Measurements from ENCODE around the gene C6orf132. TPM values are rescaled to one million over a fixed set of nuclear protein-coding genes. Genes with fewer than 3 reads are reported as not detected.

The C6orf132 gene
- total and polyA plus RNA-seq, 9 of the 15 experiments (the other 6 are each of a cell fraction or from before 2014, with no cell fraction given) = 0.06 to 0.35 (median 0.14) TPM

DNA sequence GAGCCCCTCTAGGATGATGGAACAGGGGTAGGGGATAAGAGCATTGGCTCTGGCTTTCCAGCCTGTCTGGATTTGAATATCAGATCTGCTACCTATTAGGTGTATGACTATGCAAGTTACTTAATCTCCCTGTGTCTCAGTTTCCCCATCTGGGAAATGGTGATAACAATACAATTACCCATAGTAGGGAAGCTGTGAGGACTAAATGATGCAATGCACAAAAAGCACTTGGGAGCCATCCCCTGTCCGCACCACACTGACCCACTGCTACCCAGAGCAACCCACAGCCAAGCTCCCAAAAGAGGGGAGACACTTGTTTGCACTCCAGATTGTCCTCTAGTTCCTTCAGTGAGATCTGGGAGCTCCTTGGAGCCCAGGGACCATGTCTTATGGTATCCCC lies 30.1 kb downstream of the C6orf132 start:
- no peaks in the 10 kb centered on the region for H3K79me2 ChIP-seq (ENCODE audit: control insufficient read depth, insufficient read depth, low read length)
- peaks cover 7% of the 10 kb centered on the region; the same call in 1 of the 2 replicates for H3K9me3 ChIP-seq (replicated peaks; ENCODE audit: control insufficient read depth, insufficient read depth, low read depth, low read length)
- in situ Hi-C loops (cut with MboI) (no loop called here), intact Hi-C loops (cut with micrococcal nuclease) (no loop called here)
- no peaks in the 10 kb centered on the region for H3K9me1 ChIP-seq (ENCODE audit: control insufficient read depth, insufficient read depth, low read length)
- DNase-seq (ENCODE audit: extremely low read depth in 1 of 4, low spot score in 3 of 4) (no peak), ATAC-seq (no peak), FAIRE-seq (no peak)
- H3K36me3 ChIP-seq (ENCODE audit: control insufficient read depth, insufficient read depth, low read length) = no peaks in the 10 kb centered on the region
- WGBS (ENCODE audit: insufficient coverage, low coverage, missing lambda C conversion rate) = 11% methylated on average over 1 of the region's 1 CpG
- POLR2A ChIA-PET = interaction anchor here (1.4 to 1.6 kb wide), 2 partner anchors 8 to 17 kb away, joined by 4 to 5 read pairs; no protein-coding TSS in a partner anchor
- no peak overlapping the region for H3K27ac ChIP-seq (ENCODE audit: extremely low read depth, low read depth, low read length)
- no peaks in the 10 kb centered on the region; a peak in 1 of 5 replicates for H3K4me1 ChIP-seq (replicated peaks in 1 of 2; ENCODE audit: control insufficient read depth in 2 of 2, insufficient read depth in 2 of 2, low read length in 2 of 2)
- no peaks in the 10 kb centered on the region for H4K20me1 ChIP-seq (replicated peaks; ENCODE audit: control insufficient read depth, insufficient read depth, low read length)
- CTCF ChIA-PET (ENCODE audit: low intra/inter-chr PET ratio) = no interaction called here
- no peak overlapping the region for H3K9ac ChIP-seq (ENCODE audit: insufficient read depth in 1 of 2, low read depth in 2 of 2, low read length in 2 of 2)
- H2AFZ ChIP-seq (ENCODE audit: low read depth, low read length) = no peak overlapping the region
- no peak for TF ChIP-seq HDAC6 (IDR thresholded peaks at IDR 0.05; ENCODE audit: low read depth, low read length)
- TF ChIP-seq TRIM24 (IDR thresholded peaks at IDR 0.05) = peak in 1 of 2 experiments; percentile 24; a peak in 1 of 4 replicates
- TF ChIP-seq PHF8 (IDR thresholded peaks at IDR 0.05; ENCODE audit: borderline replicate concordance, low read length) = no peak
- TF ChIP-seq, protein P1, sequence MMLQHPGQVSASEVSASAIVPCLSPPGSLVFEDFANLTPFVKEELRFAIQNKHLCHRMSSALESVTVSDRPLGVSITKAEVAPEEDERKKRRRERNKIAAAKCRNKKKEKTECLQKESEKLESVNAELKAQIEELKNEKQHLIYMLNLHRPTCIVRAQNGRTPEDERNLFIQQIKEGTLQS (IDR thresholded peaks at IDR 0.05) = peak; percentile 70
- TF ChIP-seq, protein P1 (CRISPR knock-in tag; conservative IDR thresholded peaks at IDR 0.05) = no peak
- TF ChIP-seq SOX6 (IDR thresholded peaks at IDR 0.05) = peak; percentile 26; the same call in 1 of the 2 replicates
- no peak for TF ChIP-seq PRMT5 (CRISPR knock-in tag; IDR thresholded peaks at IDR 0.05)
- TF ChIP-seq, protein P2, sequence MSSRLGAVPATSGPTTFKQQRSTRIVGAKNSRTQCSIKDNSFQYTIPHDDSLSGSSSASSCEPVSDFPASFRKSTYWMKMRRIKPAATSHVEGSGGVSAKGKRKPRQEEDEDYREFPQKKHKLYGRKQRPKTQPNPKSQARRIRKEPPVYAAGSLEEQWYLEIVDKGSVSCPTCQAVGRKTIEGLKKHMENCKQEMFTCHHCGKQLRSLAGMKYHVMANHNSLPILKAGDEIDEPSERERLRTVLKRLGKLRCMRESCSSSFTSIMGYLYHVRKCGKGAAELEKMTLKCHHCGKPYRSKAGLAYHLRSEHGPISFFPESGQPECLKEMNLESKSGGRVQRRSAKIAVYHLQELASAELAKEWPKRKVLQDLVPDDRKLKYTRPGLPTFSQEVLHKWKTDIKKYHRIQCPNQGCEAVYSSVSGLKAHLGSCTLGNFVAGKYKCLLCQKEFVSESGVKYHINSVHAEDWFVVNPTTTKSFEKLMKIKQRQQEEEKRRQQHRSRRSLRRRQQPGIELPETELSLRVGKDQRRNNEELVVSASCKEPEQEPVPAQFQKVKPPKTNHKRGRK (tag; IDR thresholded peaks at IDR 0.05) = no peak
- TF ChIP-seq PCBP2 (IDR thresholded peaks at IDR 0.05; ENCODE audit: low read depth, low read length, poor library complexity, severe bottlenecking) = no peak
- TF ChIP-seq CEBPG (CRISPR knock-in tag; IDR thresholded peaks at IDR 0.05) = peak; percentile 59; the same call in 1 of the 2 replicates
- peak; percentile 11 to 85; a peak in 2 of 4 replicates for TF ChIP-seq CEBPG (tag; conservative IDR thresholded peaks at IDR 0.05 in 1 of 2, IDR thresholded peaks at IDR 0.05 in 1 of 2)
- H3K27me3 ChIP-seq (ENCODE audit: control insufficient read depth in 2 of 2, insufficient read depth in 2 of 2, low read length in 2 of 2) = peaks cover 11 to 17% of the 10 kb centered on the region in 2 experiments; a peak in 3 of 5 replicates
- no TSS peak for BruUV-seq (replicated peaks)
- H3K4me3 ChIP-seq = no peak overlapping the region
- H3K4me2 ChIP-seq (ENCODE audit: insufficient read depth, low read length) = no peak overlapping the region

All from K562 (cell line).